ENCODE results near the gene CAMKV. TPM values are rescaled to one million over a fixed set of nuclear protein-coding genes. Genes with fewer than 3 reads are reported as not detected.
A peak's percentile ranks its signal among the peaks of the same experiment; 100 is the strongest.

CAMKV gene
- total RNA-seq, 1 experiment from 2014 or later: 13.1 TPM

DNA sequence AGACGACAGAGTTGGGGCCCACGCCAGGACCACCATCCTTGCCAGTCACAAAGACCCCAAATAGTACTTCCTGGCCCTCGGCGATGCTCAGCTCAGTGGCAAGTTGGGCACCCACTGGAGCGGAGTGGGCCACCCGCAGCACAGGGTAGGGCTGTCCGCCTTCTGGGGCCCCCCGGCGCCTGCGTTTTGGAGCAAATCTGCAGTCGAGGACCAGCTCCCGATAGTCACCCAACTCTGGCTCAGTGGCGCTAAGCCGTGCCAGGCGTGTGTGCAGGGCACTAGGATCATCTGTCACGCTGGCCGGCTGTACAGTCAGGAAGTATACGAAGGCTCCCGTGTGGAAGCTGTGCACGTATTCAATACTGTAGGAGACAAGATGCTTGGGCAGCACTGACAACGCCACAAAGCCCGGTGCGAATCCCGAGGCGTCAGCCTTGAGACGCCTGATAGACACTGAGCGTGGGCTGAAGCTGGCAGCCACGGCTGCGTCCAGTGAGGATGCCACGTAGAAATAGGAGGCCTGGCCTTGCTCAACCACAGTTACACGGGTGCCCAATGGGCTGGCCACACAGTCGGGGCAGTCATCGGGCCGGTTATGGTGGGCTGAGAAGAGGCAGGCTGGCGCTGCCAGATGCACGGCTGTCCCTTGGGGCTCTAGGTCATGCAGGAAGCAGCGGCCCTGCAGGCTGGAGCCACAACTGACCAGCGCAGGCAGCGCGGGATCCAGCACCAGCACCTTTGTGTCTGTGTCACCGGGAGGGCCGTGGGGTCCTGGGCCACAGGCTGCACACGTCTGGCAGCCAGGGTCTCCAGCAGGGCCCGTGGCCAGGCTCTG, 33.0 kb upstream of the CAMKV start:
- no peaks in the 10 kb centered on the region; the same call in 1 of the 2 replicates for H3K36me3 ChIP-seq (ENCODE audit: control insufficient read depth, insufficient read depth, low read length)
- no peaks in the 10 kb centered on the region for H3K27me3 Mint-ChIP-seq (ENCODE audit: insufficient read depth, unreplicated experiment)
- DNase-seq: no peak

DNA sequence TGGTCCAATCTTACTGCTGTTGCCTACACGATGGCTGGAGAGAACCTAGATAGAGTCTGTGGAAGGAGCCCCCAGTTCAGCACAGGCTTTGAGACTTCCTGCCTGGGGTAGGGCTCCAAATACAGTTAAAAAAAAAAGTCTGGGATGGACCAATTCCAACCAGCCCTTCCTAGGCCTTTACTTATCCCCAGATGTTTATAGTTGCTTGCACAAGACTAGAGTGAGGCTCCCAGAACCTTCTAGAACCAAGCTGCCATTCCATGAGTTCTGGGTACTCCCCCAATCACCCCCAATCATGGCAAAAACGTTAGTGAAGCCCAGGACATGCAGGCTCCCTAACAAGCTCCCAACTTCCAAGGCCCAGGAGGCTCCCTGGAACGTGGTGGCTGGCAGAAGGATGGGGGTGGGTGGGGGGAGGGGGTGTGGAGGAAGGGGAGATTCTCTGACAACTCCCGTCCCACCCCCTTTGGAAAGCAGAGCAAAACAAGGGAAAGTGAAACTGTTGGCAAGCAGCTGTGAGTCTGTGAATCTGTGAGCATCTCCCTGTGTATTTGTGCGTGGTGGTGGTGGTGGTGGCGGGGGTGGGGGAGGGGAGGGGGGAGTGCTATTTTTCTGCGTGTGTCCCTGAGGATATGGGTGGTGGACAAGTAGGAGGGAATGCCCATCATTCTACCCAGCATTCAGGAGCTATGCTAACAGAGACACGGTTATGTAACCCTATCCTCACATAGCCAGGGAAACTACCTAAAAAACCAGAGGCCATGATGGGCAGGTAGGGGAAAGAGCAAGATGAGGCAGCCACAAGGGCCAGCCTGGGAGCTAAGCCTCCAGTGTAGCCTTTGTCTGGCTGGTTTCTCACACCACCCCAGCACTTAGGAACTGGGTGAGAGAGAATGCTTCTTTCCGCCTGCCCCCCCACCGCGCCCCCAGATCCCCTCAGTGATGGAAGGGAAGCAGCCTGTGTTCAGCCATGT, 31.9 kb upstream of the CAMKV start:
- peaks cover 10% of the 10 kb centered on the region for H3K36me3 Mint-ChIP-seq (ENCODE audit: insufficient read depth, unreplicated experiment)
- BruUV-seq (replicated peaks): no TSS peak

More for the DNA sequence above, 33.0 kb upstream of the CAMKV start:
- H3K4me3 Mint-ChIP-seq (ENCODE audit: unreplicated experiment): peak overlapping the region; percentile 80
- H3K27ac Mint-ChIP-seq (ENCODE audit: unreplicated experiment): no peak overlapping the region
- intact Hi-C loops (cut with micrococcal nuclease; ENCODE audit: unreplicated experiment): loop anchor here (5.0 kb wide), 1 partner anchor 45 kb away; the partner anchor contains the start of gene TRAIP
- H3K27me3 ChIP-seq (replicated peaks; ENCODE audit: control insufficient read depth, insufficient read depth, low read length): no peaks in the 10 kb centered on the region
- no peaks in the 10 kb centered on the region for H3K9me3 Mint-ChIP-seq (ENCODE audit: unreplicated experiment)
- TF ChIP-seq, protein P1, sequence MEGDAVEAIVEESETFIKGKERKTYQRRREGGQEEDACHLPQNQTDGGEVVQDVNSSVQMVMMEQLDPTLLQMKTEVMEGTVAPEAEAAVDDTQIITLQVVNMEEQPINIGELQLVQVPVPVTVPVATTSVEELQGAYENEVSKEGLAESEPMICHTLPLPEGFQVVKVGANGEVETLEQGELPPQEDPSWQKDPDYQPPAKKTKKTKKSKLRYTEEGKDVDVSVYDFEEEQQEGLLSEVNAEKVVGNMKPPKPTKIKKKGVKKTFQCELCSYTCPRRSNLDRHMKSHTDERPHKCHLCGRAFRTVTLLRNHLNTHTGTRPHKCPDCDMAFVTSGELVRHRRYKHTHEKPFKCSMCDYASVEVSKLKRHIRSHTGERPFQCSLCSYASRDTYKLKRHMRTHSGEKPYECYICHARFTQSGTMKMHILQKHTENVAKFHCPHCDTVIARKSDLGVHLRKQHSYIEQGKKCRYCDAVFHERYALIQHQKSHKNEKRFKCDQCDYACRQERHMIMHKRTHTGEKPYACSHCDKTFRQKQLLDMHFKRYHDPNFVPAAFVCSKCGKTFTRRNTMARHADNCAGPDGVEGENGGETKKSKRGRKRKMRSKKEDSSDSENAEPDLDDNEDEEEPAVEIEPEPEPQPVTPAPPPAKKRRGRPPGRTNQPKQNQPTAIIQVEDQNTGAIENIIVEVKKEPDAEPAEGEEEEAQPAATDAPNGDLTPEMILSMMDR (IDR thresholded peaks at IDR 0.05; ENCODE audit: insufficient read depth in 1 of 2, low read depth in 1 of 2, low read length in 1 of 2, severe bottlenecking in 1 of 2, unreplicated experiment in 1 of 2): no peak
- CTCF ChIA-PET: interaction anchor here (0.6 kb wide), 1 partner anchor 25 kb away, joined by 8 read pairs; no protein-coding TSS in a partner anchor
- peaks cover 45% of the 10 kb centered on the region for H3K4me1 ChIP-seq
- peak overlapping the region; percentile 40 for H3K4me3 ChIP-seq (ENCODE audit: low read depth, low read length)
- no peaks in the 10 kb centered on the region for H3K9me3 ChIP-seq
- no TSS peak for BruUV-seq (replicated peaks)
- H3K4me1 Mint-ChIP-seq (ENCODE audit: low read depth, unreplicated experiment): peaks cover 7% of the 10 kb centered on the region
- H3K36me3 Mint-ChIP-seq (ENCODE audit: insufficient read depth, unreplicated experiment): peaks cover 10% of the 10 kb centered on the region
- POLR2A ChIA-PET: no interaction called here

More for the DNA sequence above, 31.9 kb upstream of the CAMKV start:
- DNase-seq: no peak
- H3K4me1 Mint-ChIP-seq (ENCODE audit: low read depth, unreplicated experiment): peaks cover 7% of the 10 kb centered on the region
- no peaks in the 10 kb centered on the region for H3K9me3 Mint-ChIP-seq (ENCODE audit: unreplicated experiment)
- no peaks in the 10 kb centered on the region for H3K9me3 ChIP-seq
- TF ChIP-seq, protein P1 (IDR thresholded peaks at IDR 0.05; ENCODE audit: insufficient read depth in 1 of 2, low read depth in 1 of 2, low read length in 1 of 2, severe bottlenecking in 1 of 2, unreplicated experiment in 1 of 2): no peak
- H3K27ac Mint-ChIP-seq (ENCODE audit: unreplicated experiment): no peak overlapping the region
- H3K36me3 ChIP-seq (ENCODE audit: control insufficient read depth, insufficient read depth, low read length): no peaks in the 10 kb centered on the region; the same call in 1 of the 2 replicates
- peaks cover 45% of the 10 kb centered on the region for H3K4me1 ChIP-seq
- no peak overlapping the region for H3K4me3 ChIP-seq (ENCODE audit: low read depth, low read length)
- no peaks in the 10 kb centered on the region for H3K27me3 Mint-ChIP-seq (ENCODE audit: insufficient read depth, unreplicated experiment)
- POLR2A ChIA-PET: no interaction called here
- CTCF ChIA-PET: interaction anchor here (0.5 to 0.6 kb wide), 4 partner anchors 11 to 115 kb away, joined by 3 to 8 read pairs (median 4); partner anchors contain the start of gene IP6K1
- H3K4me3 Mint-ChIP-seq (ENCODE audit: unreplicated experiment): no peak overlapping the region
- intact Hi-C loops (cut with micrococcal nuclease; ENCODE audit: unreplicated experiment): loop anchor here (5.0 kb wide), 1 partner anchor 44 kb away; the partner anchor contains the start of gene TRAIP
- H3K27me3 ChIP-seq (replicated peaks; ENCODE audit: control insufficient read depth, insufficient read depth, low read length): no peaks in the 10 kb centered on the region
